ENCODE data around the gene FUT8.

The FUT8 gene

DNA sequence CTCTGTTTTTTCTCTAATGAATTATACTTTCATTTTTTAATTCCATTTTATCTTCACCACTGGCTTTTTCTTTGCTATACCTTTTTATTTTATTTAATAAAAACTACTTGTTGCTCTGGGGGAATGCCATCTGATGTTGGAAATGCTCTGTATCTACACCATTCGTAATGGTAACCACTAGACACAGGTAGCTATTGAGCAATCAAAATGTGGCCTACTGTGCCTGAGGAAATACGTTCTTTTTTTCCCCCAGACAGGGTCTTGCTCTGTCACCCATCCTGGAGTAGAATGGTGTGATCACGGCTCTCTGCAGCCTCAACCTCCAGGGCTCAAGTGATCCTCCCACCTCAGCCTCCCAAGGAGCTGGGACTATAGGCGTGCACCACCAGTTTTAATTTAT lies 140.2 kb downstream of the FUT8 start:
- no peak for DNase-seq (ENCODE audit: extremely low read depth in 1 of 2, low read depth in 1 of 2)

DNA sequence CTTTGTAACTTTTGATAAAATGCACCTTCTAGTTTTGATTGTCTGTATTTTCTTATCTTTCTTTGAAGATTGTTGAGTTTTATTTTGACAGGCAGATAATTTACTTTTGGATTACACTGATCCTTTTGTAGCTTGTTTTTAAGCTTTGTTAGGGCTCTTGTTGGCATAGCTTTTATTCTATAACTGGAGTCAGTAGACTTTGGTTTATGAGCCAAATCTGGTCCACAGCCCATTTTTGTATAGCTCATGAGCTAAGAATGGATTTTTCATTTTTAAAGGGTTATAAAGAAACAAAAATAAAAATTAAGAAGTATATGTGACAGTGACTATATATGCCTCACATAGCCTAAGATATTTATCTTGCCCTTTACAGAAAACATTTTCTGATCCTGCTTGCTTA lies 142.3 kb downstream of the FUT8 start:
- DNase-seq (ENCODE audit: extremely low read depth in 1 of 2, low read depth in 1 of 2) = no peak

DNA sequence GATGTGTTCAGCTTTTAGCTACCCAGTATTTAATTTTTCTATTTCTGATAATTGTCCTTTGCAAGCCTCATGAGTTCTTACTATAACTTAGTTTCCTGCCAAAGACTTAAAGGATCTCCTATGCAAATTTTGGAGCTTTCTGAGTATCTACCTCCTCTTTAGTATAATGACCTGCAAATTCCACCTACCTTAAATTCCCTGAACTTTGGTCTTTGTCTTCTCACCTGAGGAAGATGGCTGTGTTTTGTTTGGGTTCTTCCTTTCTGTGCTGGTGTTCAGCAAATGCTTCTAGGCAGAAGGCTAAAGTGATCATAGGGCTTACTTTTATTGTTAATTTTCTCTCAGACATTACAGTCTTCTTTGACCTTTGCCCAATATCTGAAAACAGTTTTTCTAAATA lies 142.8 kb downstream of the FUT8 start:
- DNase-seq (ENCODE audit: extremely low read depth in 1 of 2, low read depth in 1 of 2) = no peak

- no peak for DNase-seq (ENCODE audit: extremely low read depth in 1 of 2, low read depth in 1 of 2)
Observed at GRCh38 chr14:65558363-65558762, 145.8 kb downstream of the FUT8 start.

GRCh38 chr14:65560340-65561027 lies 148.0 kb downstream of the FUT8 start:
- DNase-seq (ENCODE audit: extremely low read depth in 1 of 2, low read depth in 1 of 2) = no peak

DNA sequence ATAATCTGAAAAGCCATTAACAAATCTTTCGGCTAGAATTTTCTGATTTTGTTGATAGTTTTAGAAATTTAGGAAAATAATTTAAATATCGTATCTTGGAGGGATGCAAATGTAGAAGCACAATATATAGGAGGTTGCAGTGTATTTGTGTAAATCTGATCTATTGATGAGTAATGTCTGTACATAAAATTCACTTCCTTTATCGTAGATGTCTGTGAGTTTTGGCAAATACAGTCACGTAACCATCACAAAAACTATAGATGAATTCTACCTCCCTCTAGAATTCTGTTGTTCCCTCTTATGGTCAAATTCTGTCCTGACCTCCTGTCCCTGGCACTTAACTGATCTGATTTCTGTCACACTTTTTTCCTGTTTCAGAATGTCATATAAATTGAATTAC lies 151.8 kb downstream of the FUT8 start:
- DNase-seq (ENCODE audit: extremely low read depth in 1 of 2, low read depth in 1 of 2) = no peak

DNA sequence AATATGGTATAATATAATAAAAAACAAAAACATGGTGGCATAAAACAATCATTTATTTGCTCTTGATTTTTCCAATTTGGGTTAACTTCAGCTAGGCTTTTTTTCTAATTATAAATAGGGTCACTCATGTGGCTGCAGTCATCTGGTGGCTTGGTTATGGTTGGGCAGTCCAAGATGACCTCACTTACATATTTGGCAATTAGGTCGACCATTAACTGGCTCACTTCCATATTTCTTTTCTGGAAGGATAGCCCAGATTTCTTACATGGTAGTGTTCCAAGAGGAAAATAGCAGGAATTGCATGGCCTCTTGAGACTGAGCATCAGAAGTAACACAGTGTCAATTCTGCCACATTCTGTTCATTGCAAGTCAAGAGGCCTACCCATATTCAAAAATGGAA lies 153.4 kb downstream of the FUT8 start:
- no peak for DNase-seq (ENCODE audit: extremely low read depth in 1 of 2, low read depth in 1 of 2)

DNA sequence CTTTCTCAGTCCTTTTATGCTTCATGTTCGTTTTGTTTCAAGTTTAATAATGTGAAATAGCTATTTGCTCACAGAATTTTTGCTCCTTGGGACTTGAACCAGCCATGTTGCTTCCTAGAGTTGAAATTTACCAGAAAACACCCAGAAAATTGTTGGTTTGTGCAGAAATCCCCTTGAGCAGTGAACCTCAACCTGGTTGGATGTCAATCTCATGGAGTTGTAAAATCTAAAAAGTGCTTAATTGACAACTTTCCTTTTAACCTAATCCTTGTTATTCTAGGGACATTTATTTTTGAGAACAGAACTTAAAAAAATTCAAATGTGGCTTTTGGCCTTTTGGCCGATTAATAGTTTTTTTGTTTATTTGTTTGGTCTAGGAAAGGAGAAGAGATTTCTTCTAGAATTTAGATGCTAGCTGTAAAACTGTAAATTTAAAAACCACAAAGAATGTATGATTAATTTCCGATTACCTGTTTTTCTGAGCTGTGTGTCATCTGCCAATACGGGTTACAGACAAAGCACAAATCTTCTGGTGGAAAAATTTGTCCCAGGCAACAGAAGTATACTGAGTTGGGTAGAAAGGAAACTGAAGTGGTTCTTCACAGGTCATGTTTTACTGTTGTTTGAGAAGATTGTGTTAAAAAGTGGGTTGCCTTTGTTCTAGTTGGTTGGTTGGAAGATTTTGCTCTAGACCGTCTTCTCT lies 154.4 kb downstream of the FUT8 start:
- no peak for DNase-seq (ENCODE audit: extremely low read depth in 1 of 2, low read depth in 1 of 2)

GRCh38 chr14:65574611-65575010 lies 162.1 kb downstream of the FUT8 start:
- DNase-seq (ENCODE audit: extremely low read depth in 1 of 2, low read depth in 1 of 2) = no peak

DNA sequence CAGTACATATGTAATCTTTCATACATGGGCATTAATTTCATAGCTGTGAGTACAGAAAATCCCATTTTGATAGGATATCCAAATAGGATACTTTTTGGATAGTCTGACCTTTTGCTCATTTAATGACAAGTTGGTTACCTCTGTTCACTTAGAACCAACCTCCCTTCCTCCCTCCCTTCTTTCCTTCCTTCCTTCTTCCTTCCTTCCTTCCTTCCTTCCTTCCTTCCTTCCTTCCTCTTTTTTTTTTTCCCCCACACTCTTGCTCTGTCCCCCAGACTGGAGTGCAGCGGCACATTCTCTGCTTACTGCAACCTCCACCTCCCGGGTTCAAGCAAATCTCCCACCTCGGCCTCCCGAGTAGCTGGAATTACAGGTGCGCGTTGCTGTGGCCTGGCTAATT lies 162.9 kb downstream of the FUT8 start:
- DNase-seq (ENCODE audit: extremely low read depth in 1 of 2, low read depth in 1 of 2) = no peak

DNA sequence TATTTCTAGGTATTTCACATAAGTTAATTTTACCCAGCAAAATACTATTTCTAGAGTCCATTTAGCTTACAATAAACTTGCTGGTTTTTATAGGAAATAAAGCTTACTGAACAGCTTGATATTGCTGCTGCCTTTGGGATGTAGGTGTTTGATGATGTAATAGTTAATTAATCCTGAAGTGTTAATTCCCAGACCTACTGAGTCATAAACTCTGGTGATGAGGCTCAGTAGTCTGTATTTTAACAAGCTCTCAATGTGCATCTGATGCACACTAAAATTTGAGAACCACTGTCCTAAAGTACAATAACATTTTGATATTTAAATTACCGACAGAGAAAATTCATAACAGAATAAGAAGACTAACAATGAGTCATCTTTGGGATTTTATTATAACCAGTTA lies 168.4 kb downstream of the FUT8 start:
- no peak for DNase-seq (ENCODE audit: extremely low read depth in 1 of 2, low read depth in 1 of 2)

GRCh38 chr14:65581378-65581777 lies 168.8 kb downstream of the FUT8 start:
- no peak for DNase-seq (ENCODE audit: extremely low read depth in 1 of 2, low read depth in 1 of 2)

- DNase-seq (ENCODE audit: extremely low read depth in 1 of 2, low read depth in 1 of 2) = no peak
Observed at GRCh38 chr14:65581799-65582198, 169.3 kb downstream of the FUT8 start.

GRCh38 chr14:65585216-65585615 lies 172.7 kb downstream of the FUT8 start:
- no peak for DNase-seq (ENCODE audit: extremely low read depth in 1 of 2, low read depth in 1 of 2)

- no peak for DNase-seq (ENCODE audit: extremely low read depth in 1 of 2, low read depth in 1 of 2)
Observed at GRCh38 chr14:65588426-65589140, 176.1 kb downstream of the FUT8 start.

- no peak for DNase-seq (ENCODE audit: extremely low read depth in 1 of 2, low read depth in 1 of 2)
Observed at GRCh38 chr14:65594153-65594881, 181.8 kb downstream of the FUT8 start.

- no peak for DNase-seq (ENCODE audit: extremely low read depth in 1 of 2, low read depth in 1 of 2)
Observed at GRCh38 chr14:65594882-65595237, 182.3 kb downstream of the FUT8 start.

GRCh38 chr14:65599375-65599774 lies 186.8 kb downstream of the FUT8 start:
- DNase-seq (ENCODE audit: extremely low read depth in 1 of 2, low read depth in 1 of 2) = no peak

GRCh38 chr14:65600742-65601141 lies 188.2 kb downstream of the FUT8 start:
- no peak for DNase-seq (ENCODE audit: extremely low read depth in 1 of 2, low read depth in 1 of 2)

DNA sequence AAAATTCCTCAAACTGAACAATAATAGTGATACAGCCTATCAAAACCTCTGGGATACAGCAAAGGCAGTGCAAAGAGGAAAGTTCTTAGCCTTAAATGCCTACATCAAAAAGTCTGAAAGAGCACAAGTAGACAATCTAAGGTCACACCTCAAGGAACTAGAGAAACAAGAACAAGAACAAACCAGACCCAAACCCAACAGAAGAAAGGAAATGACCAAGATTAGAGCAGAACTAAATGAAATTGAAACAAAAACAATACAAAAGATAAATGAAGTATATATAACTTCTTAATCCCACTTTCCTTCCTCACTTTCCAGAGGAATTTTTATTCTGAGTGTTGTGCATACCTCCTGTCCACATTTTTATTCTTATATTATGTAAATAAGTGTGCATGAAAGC lies 192.0 kb downstream of the FUT8 start:
- DNase-seq (ENCODE audit: extremely low read depth in 1 of 2, low read depth in 1 of 2) = no peak

DNA sequence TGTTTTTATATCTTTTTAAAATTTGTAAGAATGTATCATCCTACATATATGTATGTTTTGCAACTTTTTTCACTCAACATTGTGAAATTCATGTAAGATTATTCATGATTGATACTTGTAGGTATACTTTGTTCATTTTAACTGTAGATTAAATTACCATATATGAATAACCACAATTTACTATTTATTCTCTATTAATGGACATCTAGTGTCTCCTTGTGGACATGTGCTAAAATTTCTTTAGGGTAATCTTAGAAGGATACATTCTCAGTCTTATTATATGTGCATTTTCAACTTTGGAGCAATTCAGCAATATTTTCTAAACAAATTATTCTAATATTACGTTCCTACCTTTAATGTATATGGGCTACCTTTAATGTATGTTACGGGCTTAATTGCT lies 192.4 kb downstream of the FUT8 start:
- no peak for DNase-seq (ENCODE audit: extremely low read depth in 1 of 2, low read depth in 1 of 2)

DNA sequence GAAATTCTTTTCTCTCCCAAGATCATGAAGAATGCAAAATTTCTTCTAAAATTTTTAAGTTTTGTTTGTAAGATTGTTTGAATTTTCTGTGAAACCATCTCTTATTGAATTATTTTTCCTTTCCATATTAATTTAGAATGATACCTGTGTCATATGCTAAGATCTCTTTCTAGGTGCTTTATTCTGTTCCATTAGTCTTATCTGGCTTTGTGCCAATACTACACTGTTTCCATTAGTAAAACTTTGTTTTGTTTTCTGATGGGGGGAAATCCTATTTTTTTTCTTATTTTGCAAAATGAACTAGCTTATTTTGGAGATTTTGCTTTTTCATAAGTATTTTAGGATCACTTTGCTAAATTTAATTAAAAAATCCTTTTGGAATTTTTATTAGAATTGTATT lies 193.9 kb downstream of the FUT8 start:
- no peak for DNase-seq (ENCODE audit: extremely low read depth in 1 of 2, low read depth in 1 of 2)
